GM23248 (cell line): ENCODE measurements around the gene BRAF. TPM values are rescaled to one million over a fixed set of nuclear protein-coding genes. Genes with fewer than 3 reads are reported as not detected.

ENCODE experiments used
- DNase-seq: peaks from one replicate; pipeline ENCODE4 v3.0.0-alpha.2; 2015
- H2AFZ ChIP-seq: fragments of 200-600 bp; sonication (generic); 2 replicates; pipeline ENCODE4 v1.6.1; 2016; ENCODE audit warnings: antibody characterized with exemption
- H3F3A ChIP-seq: fragments of 200-600 bp; sonication (generic); 2 replicates; pipeline ENCODE4 v1.6.1; 2016; ENCODE audit warnings: mild to moderate bottlenecking, antibody characterized with exemption, mixed run types; ENCODE audit not compliant: insufficient read depth
- H3K27ac ChIP-seq: fragments of 200-600 bp; sonication (generic); 2 replicates; pipeline ENCODE4 v1.5.1; 2016; ENCODE audit warnings: mild to moderate bottlenecking
- H3K27me3 ChIP-seq: fragments of 200-600 bp; sonication (generic); replicated peaks from 2 replicates; pipeline ENCODE4 v1.6.1; 2016; ENCODE audit warnings: mild to moderate bottlenecking; ENCODE audit not compliant: insufficient read depth
- H3K36me3 ChIP-seq: fragments of 200-600 bp; sonication (generic); 2 replicates; pipeline ENCODE4 v1.6.1; 2016; ENCODE audit warnings: low read depth, mild to moderate bottlenecking
- H3K4me1 ChIP-seq: fragments of 200-600 bp; sonication (generic); 2 replicates; pipeline ENCODE4 v1.6.1; 2016; ENCODE audit warnings: mild to moderate bottlenecking; ENCODE audit not compliant: insufficient read depth
- H3K4me2 ChIP-seq: fragments of 200-600 bp; sonication (generic); one replicate; pipeline ENCODE4 v1.6.1; 2016; ENCODE audit warnings: mild to moderate bottlenecking; ENCODE audit not compliant: unreplicated experiment
- H3K4me3 ChIP-seq: fragments of 200-600 bp; sonication (generic); 2 replicates; pipeline ENCODE4 v1.5.1; 2016; ENCODE audit warnings: mild to moderate bottlenecking
- H3K79me2 ChIP-seq: fragments of 200-600 bp; sonication (generic); 2 replicates; pipeline ENCODE4 v1.6.1; 2016; ENCODE audit warnings: mild to moderate bottlenecking; ENCODE audit not compliant: insufficient read depth
- H3K9ac ChIP-seq: fragments of 200-600 bp; sonication (generic); 2 replicates; pipeline ENCODE4 v1.6.1; 2016; ENCODE audit warnings: mild to moderate bottlenecking
- H3K9me2 ChIP-seq: fragments of 200-600 bp; sonication (generic); 2 replicates; pipeline ENCODE4 v1.6.1; 2016; ENCODE audit warnings: mixed run types, mild to moderate bottlenecking, moderate library complexity; ENCODE audit not compliant: insufficient read depth
- H3K9me3 ChIP-seq: fragments of 200-600 bp; sonication (generic); one replicate; pipeline ENCODE4 v1.6.1; 2017; ENCODE audit warnings: low read depth
- H4K20me1 ChIP-seq: fragments of 200-600 bp; sonication (generic); 2 replicates; pipeline ENCODE4 v1.6.0; 2016; ENCODE audit not compliant: insufficient read depth
- EZH2 ChIP-seq: fragments of 200-600 bp; sonication (generic); IDR thresholded peaks from 2 replicates; pipeline ENCODE4 v1.6.1; 2018; ENCODE audit warnings: antibody characterized with exemption, mild to moderate bottlenecking; ENCODE audit not compliant: insufficient read depth, poor library complexity, severe bottlenecking
- EZH2phosphoT487 ChIP-seq: fragments of 200-600 bp; sonication (generic); IDR thresholded peaks from 2 replicates; pipeline ENCODE4 v1.6.1; 2018; ENCODE audit warnings: antibody characterized with exemption, moderate library complexity, mild to moderate bottlenecking, low read depth; ENCODE audit not compliant: insufficient read depth
- WGBS, 2 experiments: methylation state at CpG; one replicate each; pipeline ENCODE4 v1.1.6; 2015 to 2017; ENCODE audit warnings: low lambda C conversion rate in 2 of 2, low coverage in 1 of 2; ENCODE audit errors: missing lambda C conversion rate in 2 of 2; 5-methylcytosine and 5-hydroxymethylcytosine counted together
- in situ Hi-C: fragments of 300-500 bp; cut with MboI; formaldehyde crosslinking; loops from 2 replicates; pipeline ENCODE4 v1.15.0; 2020
- polyA plus RNA-seq: library from polyadenylated mRNA; unstranded; fragments of >200 nt; fragmentation: Nextera tagmentation; extraction: Ambion mirVana; gene quantifications from 2 replicates; pipeline ENCODE4 v1.2.1, GENCODE V29; 2016
- total RNA-seq: library from RNA; depleted of rRNA; stranded (reverse); fragments of >200 nt; shearing (Covaris generic); gene quantifications from 2 replicates; pipeline ENCODE4 v1.2.3, GENCODE V29; 2014

The BRAF gene
- total and polyA plus RNA-seq, 2 experiments from 2014 or later, result 5.8 to 11.0 TPM

- peak; percentile 39 for DNase-seq
- H3K4me1 ChIP-seq, result no peaks in the 10 kb centered on the region
- H3K27me3 ChIP-seq, result no peaks in the 10 kb centered on the region
- H3K9me3 ChIP-seq, result no peaks in the 10 kb centered on the region
- H3F3A ChIP-seq, result no peaks in the 10 kb centered on the region
- no peak overlapping the region for H2AFZ ChIP-seq
- no peak overlapping the region for H3K27ac ChIP-seq
- 0 out of 2 replicates have a peak, but pooled peaks cover 2% of the 10 kb centered on the region for H4K20me1 ChIP-seq
- H3K79me2 ChIP-seq, result no peaks in the 10 kb centered on the region
- H3K4me3 ChIP-seq, result no peak overlapping the region
- no peak overlapping the region for H3K9ac ChIP-seq
- TF ChIP-seq EZH2 (no peak), EZH2phosphoT487 (no peak)
- no peak overlapping the region for H3K4me2 ChIP-seq
- H3K9me2 ChIP-seq, result no peaks in the 10 kb centered on the region
- H3K36me3 ChIP-seq, result 0 out of 2 replicates have a peak, but pooled peaks cover 4% of the 10 kb centered on the region
- in situ Hi-C loops, result no loop called here
Observed at GRCh38 chr7:140738280-140738679, 186.4 kb downstream of the BRAF start.

DNA sequence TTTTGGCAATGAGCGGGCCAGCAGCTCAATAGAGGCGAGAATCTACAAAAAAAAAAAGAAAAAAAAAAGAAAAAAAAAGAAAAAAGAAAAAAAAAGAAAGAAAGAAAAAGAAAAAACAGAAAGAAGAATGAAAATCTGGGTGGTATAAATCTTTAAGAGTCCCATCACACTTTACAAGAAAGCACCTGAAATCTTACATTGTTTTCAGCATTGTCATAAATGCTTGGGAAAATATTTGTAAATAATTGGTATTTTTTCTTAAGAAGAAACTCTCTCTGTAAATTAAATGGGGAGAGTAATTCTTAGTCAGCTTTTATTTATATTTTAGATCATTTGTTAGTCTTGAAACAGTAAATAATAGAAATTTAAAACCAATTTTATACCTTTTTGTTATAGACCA, 190.0 kb downstream of the BRAF start:
- Histone ChIP-seq H4K20me1 (0 out of 2 replicates have a peak, but pooled peaks cover 2% of the 10 kb centered on the region), H3K9me2 (no peaks in the 10 kb centered on the region), H3K36me3 (0 out of 2 replicates have a peak, but pooled peaks cover 4% of the 10 kb centered on the region), H3K4me2 (no peak overlapping the region), H3F3A (peaks cover 3% of the 10 kb centered on the region; the same call in 1 of the 2 replicates), H3K79me2 (no peaks in the 10 kb centered on the region), H3K9ac (no peak overlapping the region), H3K27me3 (no peaks in the 10 kb centered on the region), H3K4me1 (peaks cover 3% of the 10 kb centered on the region; the same call in 1 of the 2 replicates), H3K9me3 (no peaks in the 10 kb centered on the region), H3K27ac (no peak overlapping the region), H3K4me3 (no peak overlapping the region), H2AFZ (no peak overlapping the region)
- WGBS, 2 experiments, result 80 to 100% methylated on average over 2 of the region's 2 CpGs
- no peak for TF ChIP-seq EZH2phosphoT487
- no peak for TF ChIP-seq EZH2
- in situ Hi-C loops, result no loop called here
- no peak for DNase-seq

- no peak overlapping the region for H3K4me3 ChIP-seq
- 0 out of 2 replicates have a peak, but pooled peaks cover 2% of the 10 kb centered on the region for H4K20me1 ChIP-seq
- DNase-seq, result no peak
- H3K4me1 ChIP-seq, result peaks cover 9% of the 10 kb centered on the region
- no peak for TF ChIP-seq EZH2phosphoT487
- no peak for TF ChIP-seq EZH2
- no peak overlapping the region for H3K27ac ChIP-seq
- no peak overlapping the region for H2AFZ ChIP-seq
- H3K9ac ChIP-seq, result no peak overlapping the region
- in situ Hi-C loops, result no loop called here
- H3K9me2 ChIP-seq, result no peaks in the 10 kb centered on the region
- H3K27me3 ChIP-seq, result no peaks in the 10 kb centered on the region
- peaks cover 3% of the 10 kb centered on the region; the same call in 1 of the 2 replicates for H3F3A ChIP-seq
- no peak overlapping the region for H3K4me2 ChIP-seq
- H3K9me3 ChIP-seq, result no peaks in the 10 kb centered on the region
- 0 out of 2 replicates have a peak, but pooled peaks cover 3% of the 10 kb centered on the region for H3K36me3 ChIP-seq
- no peaks in the 10 kb centered on the region for H3K79me2 ChIP-seq
- WGBS, 2 experiments, result 73 to 74% methylated on average over 2 of the region's 2 CpGs
Observed at GRCh38 chr7:140734096-140734495, 190.6 kb downstream of the BRAF start.

DNA sequence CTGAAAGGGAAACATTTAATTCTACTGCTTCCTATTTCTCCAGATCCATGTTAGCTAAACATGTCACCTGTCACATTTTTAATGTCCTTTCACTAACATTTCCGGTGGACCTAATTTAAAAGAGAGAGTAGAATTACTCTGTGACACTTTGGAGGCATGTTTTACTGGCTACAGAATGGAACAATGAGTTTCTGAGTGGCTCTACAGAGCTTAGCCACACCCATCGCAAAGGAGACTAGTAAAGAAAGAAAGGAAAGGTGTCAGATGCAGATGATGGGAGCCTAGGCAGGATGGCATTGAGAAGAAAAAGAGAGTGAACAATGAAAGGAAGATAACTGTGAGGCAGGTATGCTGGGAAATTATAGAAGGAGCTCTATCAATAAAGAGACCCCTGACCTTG, 192.3 kb downstream of the BRAF start:
- TF ChIP-seq EZH2phosphoT487 (no peak), EZH2 (no peak)
- no peaks in the 10 kb centered on the region for H3K36me3 ChIP-seq
- H3K4me3 ChIP-seq, result no peak overlapping the region
- no peak for DNase-seq
- H4K20me1 ChIP-seq, result 0 out of 2 replicates have a peak, but pooled peaks cover 2% of the 10 kb centered on the region
- peaks cover 24% of the 10 kb centered on the region for H3K4me1 ChIP-seq
- H2AFZ ChIP-seq, result no peak overlapping the region
- no peaks in the 10 kb centered on the region for H3K9me2 ChIP-seq
- 96 to 100% methylated on average over 2 of the region's 2 CpGs for WGBS, 2 experiments
- no peaks in the 10 kb centered on the region for H3K79me2 ChIP-seq
- H3K4me2 ChIP-seq, result no peak overlapping the region
- H3K27me3 ChIP-seq, result no peaks in the 10 kb centered on the region
- H3K27ac ChIP-seq, result no peak overlapping the region
- H3F3A ChIP-seq, result peaks cover 3% of the 10 kb centered on the region; the same call in 1 of the 2 replicates
- in situ Hi-C loops, result no loop called here
- H3K9ac ChIP-seq, result no peak overlapping the region
- H3K9me3 ChIP-seq, result no peaks in the 10 kb centered on the region

DNA sequence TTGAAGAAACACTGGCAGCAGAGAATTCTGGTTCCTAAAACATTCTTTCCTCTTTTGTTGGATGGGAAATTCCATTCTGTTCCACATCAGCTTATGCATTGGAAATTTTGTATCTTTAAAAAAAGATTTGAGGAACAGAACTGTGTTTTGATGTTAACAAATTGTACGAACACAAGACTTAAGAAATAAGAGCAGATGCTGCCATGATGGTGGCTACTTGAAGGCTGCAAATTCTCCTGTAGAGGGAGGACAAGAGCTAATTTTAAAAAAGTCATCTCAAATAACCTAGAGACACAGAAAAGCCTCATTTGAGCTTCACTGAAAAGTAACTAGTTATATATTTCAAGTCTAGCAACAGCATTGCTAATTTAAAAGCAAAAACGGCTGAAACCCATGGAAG, 198.4 kb downstream of the BRAF start:
- TF ChIP-seq EZH2phosphoT487 (no peak), EZH2 (no peak)
- H3K79me2 ChIP-seq, result no peaks in the 10 kb centered on the region
- H2AFZ ChIP-seq, result no peak overlapping the region
- H3K27me3 ChIP-seq, result no peaks in the 10 kb centered on the region
- 93 to 95% methylated on average over 2 of the region's 2 CpGs for WGBS, 2 experiments
- no peaks in the 10 kb centered on the region for H3K36me3 ChIP-seq
- peaks cover 3% of the 10 kb centered on the region; the same call in 1 of the 2 replicates for H3F3A ChIP-seq
- no peak overlapping the region for H3K4me2 ChIP-seq
- H3K9ac ChIP-seq, result no peak overlapping the region
- H3K4me3 ChIP-seq, result no peak overlapping the region
- H4K20me1 ChIP-seq, result no peaks in the 10 kb centered on the region
- H3K9me2 ChIP-seq, result no peaks in the 10 kb centered on the region
- peak; percentile 32 for DNase-seq
- peaks cover 25% of the 10 kb centered on the region for H3K4me1 ChIP-seq
- no peak overlapping the region for H3K27ac ChIP-seq
- in situ Hi-C loops, result no loop called here
- no peaks in the 10 kb centered on the region for H3K9me3 ChIP-seq
